IPS-15b (cell line): ENCODE measurements around the gene KCNQ1.
"Not testable (repeated sequence)": the region's sequence is repeated elsewhere in the genome, so short reads cannot be mapped to it uniquely, and the experiment has no call there.

ENCODE experiments used
- H3K27me3 ChIP-seq: one replicate; pipeline ENCODE4 v1.6.1; 2013; ENCODE audit warnings: low read length; ENCODE audit not compliant: control insufficient read depth, insufficient read depth
- H3K36me3 ChIP-seq: one replicate; pipeline ENCODE4 v1.6.1; 2013; ENCODE audit warnings: low read length; ENCODE audit not compliant: control insufficient read depth, insufficient read depth
- H3K4me1 ChIP-seq: one replicate; pipeline ENCODE4 v1.6.1; 2013; ENCODE audit warnings: mild to moderate bottlenecking, low read length; ENCODE audit not compliant: control insufficient read depth, insufficient read depth
- H3K4me3 ChIP-seq: one replicate; pipeline ENCODE4 v1.5.1; 2013; ENCODE audit warnings: low read depth, low read length
- H3K9ac ChIP-seq: one replicate; pipeline ENCODE4 v1.6.1; 2013; ENCODE audit warnings: low read depth, mild to moderate bottlenecking, low read length
- H3K9me3 ChIP-seq: one replicate; pipeline ENCODE4 v1.6.1; 2013; ENCODE audit warnings: mild to moderate bottlenecking, low read length; ENCODE audit not compliant: control insufficient read depth, insufficient read depth

The KCNQ1 gene

GRCh38 chr11:2609345-2609744 is 164.5 kb downstream of the KCNQ1 start:
- Histone ChIP-seq H3K4me1 (no peaks in the 10 kb centered on the region), H3K36me3 (no peaks in the 10 kb centered on the region), H3K9me3 (no peaks in the 10 kb centered on the region), H3K27me3 (peaks cover 93% of the 10 kb centered on the region), H3K9ac (no peak overlapping the region), H3K4me3 (no peak overlapping the region)

GRCh38 chr11:2612884-2613571 is 168.2 kb downstream of the KCNQ1 start:
- Histone ChIP-seq H3K9ac (no peak overlapping the region), H3K9me3 (no peaks in the 10 kb centered on the region)

GRCh38 chr11:2621894-2622293 is 177.1 kb downstream of the KCNQ1 start:
- no peak overlapping the region for H3K9ac ChIP-seq
- H3K4me3 ChIP-seq, result no peak overlapping the region
- H3K36me3 ChIP-seq, result no peaks in the 10 kb centered on the region
- peaks cover 76% of the 10 kb centered on the region for H3K27me3 ChIP-seq
- H3K4me1 ChIP-seq, result no peaks in the 10 kb centered on the region
- H3K9me3 ChIP-seq, result peaks cover 2% of the 10 kb centered on the region

More at GRCh38 chr11:2612884-2613571, 168.2 kb downstream of the KCNQ1 start:
- H3K36me3 ChIP-seq, result no peaks in the 10 kb centered on the region
- peaks cover 95% of the 10 kb centered on the region for H3K27me3 ChIP-seq
- no peaks in the 10 kb centered on the region for H3K4me1 ChIP-seq
- H3K4me3 ChIP-seq, result no peak overlapping the region

- Histone ChIP-seq H3K4me1 (no peaks in the 10 kb centered on the region), H3K9ac (no peak overlapping the region), H3K36me3 (no peaks in the 10 kb centered on the region), H3K27me3 (peaks cover 80% of the 10 kb centered on the region), H3K4me3 (no peak overlapping the region), H3K9me3 (peaks cover 6% of the 10 kb centered on the region)
Observed at GRCh38 chr11:2625183-2625582, 180.4 kb downstream of the KCNQ1 start.

- H3K9ac ChIP-seq, result no peak overlapping the region
- H3K27me3 ChIP-seq, result peaks cover 49% of the 10 kb centered on the region
- H3K36me3 ChIP-seq, result no peaks in the 10 kb centered on the region
- peaks cover 6% of the 10 kb centered on the region for H3K9me3 ChIP-seq
- no peaks in the 10 kb centered on the region for H3K4me1 ChIP-seq
- no peak overlapping the region for H3K4me3 ChIP-seq
Observed at GRCh38 chr11:2630679-2631078, 185.9 kb downstream of the KCNQ1 start.

- no peaks in the 10 kb centered on the region for H3K4me1 ChIP-seq
- no peak overlapping the region for H3K4me3 ChIP-seq
- H3K27me3 ChIP-seq, result peaks cover 47% of the 10 kb centered on the region
- H3K9me3 ChIP-seq, result peaks cover 6% of the 10 kb centered on the region
- no peak overlapping the region for H3K9ac ChIP-seq
- no peaks in the 10 kb centered on the region for H3K36me3 ChIP-seq
Observed at GRCh38 chr11:2631161-2631560, 186.4 kb downstream of the KCNQ1 start.

- H3K36me3 ChIP-seq, H3K4me1 ChIP-seq, H3K4me3 ChIP-seq, H3K9ac ChIP-seq: not testable (repeated sequence)
- peaks cover 28% of the 10 kb centered on the region for H3K9me3 ChIP-seq
- peaks cover 23% of the 10 kb centered on the region for H3K27me3 ChIP-seq
Observed at GRCh38 chr11:2639763-2640162, 195.0 kb downstream of the KCNQ1 start.

- Histone ChIP-seq H3K9ac (no peak overlapping the region), H3K27me3 (peaks cover 33% of the 10 kb centered on the region), H3K4me3 (no peak overlapping the region), H3K9me3 (peaks cover 42% of the 10 kb centered on the region), H3K4me1 (no peaks in the 10 kb centered on the region), H3K36me3 (no peaks in the 10 kb centered on the region)
Observed at GRCh38 chr11:2641623-2642022, 196.8 kb downstream of the KCNQ1 start.

GRCh38 chr11:2643746-2644145 is 198.9 kb downstream of the KCNQ1 start:
- peaks cover 46% of the 10 kb centered on the region for H3K27me3 ChIP-seq
- H3K36me3 ChIP-seq, result no peaks in the 10 kb centered on the region
- H3K9me3 ChIP-seq, result peaks cover 50% of the 10 kb centered on the region
- H3K4me3 ChIP-seq, result no peak overlapping the region
- H3K4me1 ChIP-seq, result no peaks in the 10 kb centered on the region
- no peak overlapping the region for H3K9ac ChIP-seq

GRCh38 chr11:2644844-2645778 is 200.3 kb downstream of the KCNQ1 start:
- peaks cover 57% of the 10 kb centered on the region for H3K9me3 ChIP-seq
- peaks cover 53% of the 10 kb centered on the region for H3K27me3 ChIP-seq
- H3K4me3 ChIP-seq, result no peak overlapping the region

GRCh38 chr11:2645779-2646118 is 200.9 kb downstream of the KCNQ1 start:
- Histone ChIP-seq H3K4me3 (no peak overlapping the region), H3K27me3 (peaks cover 59% of the 10 kb centered on the region), H3K36me3 (no peaks in the 10 kb centered on the region), H3K4me1 (no peaks in the 10 kb centered on the region), H3K9me3 (peaks cover 52% of the 10 kb centered on the region), H3K9ac (no peak overlapping the region)

More at GRCh38 chr11:2644844-2645778, 200.3 kb downstream of the KCNQ1 start:
- Histone ChIP-seq H3K4me1 (no peaks in the 10 kb centered on the region), H3K9ac (no peak overlapping the region), H3K36me3 (no peaks in the 10 kb centered on the region)

GRCh38 chr11:2647167-2647566 is 202.4 kb downstream of the KCNQ1 start:
- H3K9me3 ChIP-seq, result peaks cover 48% of the 10 kb centered on the region
- H3K4me3 ChIP-seq, result no peak overlapping the region
- H3K9ac ChIP-seq, result no peak overlapping the region
- H3K27me3 ChIP-seq, result peaks cover 56% of the 10 kb centered on the region
- H3K36me3 ChIP-seq, result no peaks in the 10 kb centered on the region
- no peaks in the 10 kb centered on the region for H3K4me1 ChIP-seq
